NCI-H345 treated with DMSO at 0.1 percent for 48 hours (cell line): ENCODE results near the gene GRIN2A.
"Not testable (repeated sequence)": the region's sequence is repeated elsewhere in the genome, so short reads cannot be mapped to it uniquely, and the experiment has no call there.

Experiments used
- DNase-seq: peaks from one replicate; lab custom pipeline; 2025; ENCODE audit not compliant: unreplicated experiment; lab: John Stamatoyannopoulos, UW

The GRIN2A gene

DNA sequence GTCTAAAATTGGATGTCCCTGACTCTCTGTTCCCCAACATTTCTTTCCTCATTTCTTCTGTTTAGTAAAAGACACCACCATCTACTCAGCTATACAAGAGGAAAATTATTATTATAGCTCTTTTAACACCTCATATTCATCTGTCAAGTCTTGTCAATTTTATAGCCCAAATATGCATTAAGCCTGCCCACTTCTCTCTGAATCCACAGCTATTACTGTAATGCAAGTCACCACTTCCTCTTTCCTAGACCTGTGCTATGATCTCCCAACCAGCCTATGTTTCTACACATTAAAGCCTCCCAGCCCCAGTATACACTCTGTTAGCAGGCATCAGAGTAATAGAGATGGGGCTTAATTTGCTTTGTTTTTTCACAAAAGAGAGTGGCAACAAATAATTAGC lies 252.9 kb downstream of the GRIN2A start:
- no peak for DNase-seq

- DNase-seq: no peak
These were observed 259.8 kb downstream of the GRIN2A start for GRCh38 chr16:9922441-9922840.

GRCh38 chr16:9921997-9922396 lies 260.2 kb downstream of the GRIN2A start:
- DNase-seq: no peak

DNA sequence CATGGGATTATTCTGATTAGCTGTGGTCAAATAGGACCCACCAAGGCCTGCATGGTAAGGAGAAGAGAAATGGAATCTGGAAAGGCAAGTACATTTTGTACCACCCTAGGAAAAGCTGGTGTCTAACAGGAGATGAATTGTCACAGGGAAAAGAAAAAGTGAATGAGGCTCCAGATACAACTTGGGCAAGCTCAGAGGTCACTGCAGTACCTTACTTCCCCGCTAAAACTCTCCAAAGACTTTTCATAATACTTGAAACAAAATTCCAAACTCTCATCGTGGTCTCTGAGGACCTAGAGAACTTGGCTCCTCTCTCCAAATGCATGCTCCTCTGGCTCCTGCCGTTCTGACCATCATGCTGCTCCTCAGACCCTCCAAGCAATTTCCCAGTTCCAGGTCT lies 262.8 kb downstream of the GRIN2A start:
- DNase-seq: no peak

GRCh38 chr16:9917691-9918090 lies 264.5 kb downstream of the GRIN2A start:
- DNase-seq: no peak

DNA sequence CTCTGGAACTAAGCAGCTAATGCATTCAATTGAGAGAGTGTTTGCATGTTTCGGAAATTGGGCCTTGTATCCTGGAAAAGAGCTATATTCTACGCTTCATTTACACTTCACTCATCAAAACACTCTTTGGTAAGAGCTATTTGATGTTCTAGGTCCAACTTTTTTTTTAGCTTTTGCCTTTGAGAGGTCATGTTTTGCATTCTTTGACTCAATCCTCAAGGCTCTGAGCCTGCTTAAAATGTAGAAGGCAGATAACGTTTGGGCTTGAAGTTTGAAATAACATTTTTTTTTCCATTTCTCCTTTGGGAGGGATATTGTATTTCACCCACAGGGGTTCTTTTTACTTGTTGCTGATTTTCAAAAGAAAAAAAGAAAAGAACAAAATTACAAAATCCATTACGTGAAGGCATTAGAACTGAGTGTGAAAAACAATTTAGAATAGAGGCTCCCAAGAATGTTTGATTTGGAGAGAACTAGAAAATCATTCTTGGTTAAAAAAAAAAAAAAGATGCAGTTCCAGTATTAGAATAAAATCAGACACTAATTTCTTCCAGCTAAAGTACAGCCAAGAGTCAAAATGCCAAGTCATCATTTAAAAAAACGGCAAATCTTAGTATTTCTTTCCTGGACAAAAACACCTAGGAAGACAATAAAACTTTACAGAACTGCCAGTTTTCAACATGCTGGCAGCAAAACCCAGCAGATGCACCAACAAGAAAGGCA lies 268.5 kb downstream of the GRIN2A start:
- no peak for DNase-seq

DNA sequence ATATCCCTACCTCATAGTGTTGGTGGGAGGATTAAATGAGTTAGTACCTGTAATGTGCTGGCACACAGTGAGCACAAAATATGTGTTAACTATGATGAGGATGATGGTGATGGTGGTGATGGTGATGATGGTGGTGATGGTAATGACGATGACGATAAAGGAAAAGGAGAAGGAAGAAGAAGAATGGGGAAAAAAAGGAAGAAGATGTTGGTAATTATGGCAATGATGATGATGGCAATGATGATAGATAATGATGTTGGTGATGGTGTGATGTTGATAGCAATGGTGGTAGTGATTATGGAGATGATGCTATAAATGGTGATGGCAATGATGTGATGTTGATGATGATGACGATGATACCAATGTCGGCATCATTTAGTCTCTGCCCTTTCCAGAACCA lies 270.2 kb downstream of the GRIN2A start:
- DNase-seq: no peak

- no peak for DNase-seq
These were observed 271.0 kb downstream of the GRIN2A start for GRCh38 chr16:9911231-9911630.

GRCh38 chr16:9909072-9909825 lies 273.0 kb downstream of the GRIN2A start:
- DNase-seq: no peak

DNA sequence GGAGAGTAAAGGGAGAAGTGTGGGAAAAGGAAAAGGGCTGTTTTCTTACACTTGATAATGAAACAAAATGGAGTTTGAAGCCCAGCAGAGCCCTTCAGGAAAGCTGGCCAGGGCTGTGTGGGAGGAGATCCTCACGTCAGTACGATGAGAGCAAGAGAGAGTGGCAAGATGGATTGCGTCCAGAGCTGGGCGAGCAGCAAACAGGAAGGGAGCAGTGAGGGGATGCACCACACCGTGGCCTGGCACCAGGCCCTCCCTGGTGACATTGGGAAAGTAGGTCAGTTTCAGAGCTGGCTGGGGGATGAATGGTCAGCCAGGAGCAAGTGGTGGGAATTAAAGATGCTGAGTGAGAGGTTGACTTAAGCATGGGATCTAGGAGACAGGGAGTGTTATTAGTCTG lies 273.6 kb downstream of the GRIN2A start:
- DNase-seq: no peak

DNA sequence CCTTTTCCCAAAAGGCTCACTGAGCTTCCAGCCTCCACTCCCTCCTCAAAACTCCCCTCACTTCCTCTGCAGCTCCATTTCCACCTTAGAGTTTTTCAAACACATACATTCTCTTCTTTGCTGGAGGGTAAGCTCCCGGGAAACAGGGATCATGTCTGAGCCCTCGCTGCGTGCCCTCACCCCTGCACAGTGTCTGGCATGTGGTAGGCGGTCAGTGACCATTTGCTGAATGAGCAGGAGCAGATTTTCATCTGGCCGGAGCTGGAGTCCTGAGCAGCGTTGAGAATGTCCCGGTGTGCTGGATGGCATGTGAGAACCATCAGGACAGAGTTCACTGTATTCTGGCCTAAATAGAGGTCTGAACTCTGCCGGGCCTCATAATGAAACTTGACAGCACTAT lies 274.5 kb downstream of the GRIN2A start:
- DNase-seq: no peak

- no peak for DNase-seq
These were observed 276.0 kb downstream of the GRIN2A start for GRCh38 chr16:9906218-9906617.

- DNase-seq: no peak
These were observed 277.7 kb downstream of the GRIN2A start for GRCh38 chr16:9904526-9904925.

DNA sequence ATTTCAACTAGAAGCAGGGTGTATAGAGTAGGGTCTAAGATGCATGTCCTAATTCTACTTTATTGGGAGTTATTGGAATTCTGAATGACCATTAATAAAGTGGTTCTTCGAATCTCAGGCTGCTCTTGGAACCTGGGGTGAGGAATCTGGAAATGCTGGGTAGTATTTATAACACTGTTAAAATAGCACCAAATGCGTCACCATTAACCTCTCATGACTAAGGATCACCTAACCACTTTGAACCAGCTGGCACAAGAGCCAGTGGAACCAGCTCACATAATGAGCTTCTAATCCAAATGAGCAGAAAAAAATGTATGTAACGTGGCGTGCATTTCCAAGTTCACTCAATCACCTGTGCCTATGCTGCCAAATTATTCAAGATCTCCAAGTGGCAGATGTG lies 281.7 kb downstream of the GRIN2A start:
- DNase-seq: no peak

- DNase-seq: no peak
These were observed 283.7 kb downstream of the GRIN2A start for GRCh38 chr16:9898555-9898954.

DNA sequence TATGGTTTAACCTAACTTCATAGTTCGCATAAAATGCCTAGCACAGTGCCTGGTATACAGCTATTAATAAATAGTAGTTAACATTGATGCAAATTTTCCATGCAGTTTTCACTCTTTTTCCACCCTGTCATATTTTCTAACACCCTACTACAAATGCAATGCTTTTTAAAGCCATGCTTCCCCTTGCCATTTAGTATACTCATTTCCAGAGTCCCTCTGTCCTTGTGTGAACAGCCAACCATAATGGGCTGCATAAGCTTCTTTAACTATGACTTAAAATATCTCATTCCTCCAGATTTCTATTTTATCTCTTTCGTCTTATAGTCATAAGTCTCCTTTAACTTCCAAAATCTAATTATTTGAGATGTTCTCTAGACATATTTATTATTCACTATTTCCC lies 284.1 kb downstream of the GRIN2A start:
- no peak for DNase-seq

DNA sequence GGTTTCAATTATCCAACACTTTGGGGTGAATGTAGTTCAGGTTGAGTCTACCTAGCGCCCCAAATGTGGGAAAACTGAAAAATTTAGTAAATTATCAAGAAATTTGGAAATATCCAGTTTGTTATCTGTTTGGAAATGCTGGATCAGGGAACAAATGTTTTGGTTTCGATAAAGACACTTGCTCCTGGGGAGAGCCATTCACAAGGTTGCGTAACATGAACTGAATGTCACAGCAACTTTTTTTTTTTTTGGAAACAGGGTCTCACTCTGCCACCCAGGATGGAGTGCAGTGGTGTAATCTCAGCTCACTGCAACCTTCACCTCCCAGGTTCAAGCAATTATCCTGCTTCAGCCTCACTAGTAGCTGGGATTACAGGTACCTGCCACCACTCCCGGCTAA lies 286.4 kb downstream of the GRIN2A start:
- DNase-seq: no peak

DNA sequence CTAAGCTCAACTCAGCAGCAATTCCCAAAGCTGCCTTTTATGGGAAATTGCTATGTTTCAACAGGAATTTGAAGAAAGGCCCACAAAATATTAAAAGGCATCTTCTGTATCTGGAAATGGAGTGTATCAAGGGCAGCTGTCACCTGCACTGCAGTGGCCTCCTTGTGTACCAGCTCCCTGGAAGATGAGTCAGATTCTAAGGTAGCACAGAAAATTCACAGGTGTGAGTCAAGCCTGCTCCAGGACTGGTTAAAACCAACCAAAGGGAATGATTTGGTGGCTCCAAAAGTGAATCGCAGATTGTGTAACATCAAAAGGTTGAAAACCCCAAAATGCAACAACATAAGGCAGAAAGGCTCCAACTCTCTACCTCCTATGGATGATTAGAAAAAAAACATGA lies 296.4 kb downstream of the GRIN2A start:
- no peak for DNase-seq

- no peak for DNase-seq
These were observed 296.8 kb downstream of the GRIN2A start for GRCh38 chr16:9885467-9885866.

DNA sequence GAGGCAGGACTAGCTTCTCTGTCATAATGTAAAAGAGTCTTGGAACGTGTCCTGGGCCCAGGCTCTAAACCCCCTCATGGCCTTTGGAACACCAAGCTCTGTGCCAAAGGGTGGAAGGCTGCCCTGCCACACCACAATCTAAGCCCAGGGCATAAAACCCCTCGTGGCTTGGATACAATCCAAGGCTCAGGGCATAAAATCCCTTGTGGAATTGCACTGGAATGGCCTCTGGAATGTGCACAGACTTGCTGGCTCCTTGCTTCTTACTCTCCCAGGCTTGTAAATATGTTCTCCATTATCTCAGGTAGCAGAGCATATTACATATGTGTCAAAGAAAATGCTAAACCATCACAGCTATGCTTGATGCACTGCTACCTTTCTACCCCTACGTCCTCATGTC lies 306.2 kb downstream of the GRIN2A start:
- DNase-seq: not testable (repeated sequence)

DNA sequence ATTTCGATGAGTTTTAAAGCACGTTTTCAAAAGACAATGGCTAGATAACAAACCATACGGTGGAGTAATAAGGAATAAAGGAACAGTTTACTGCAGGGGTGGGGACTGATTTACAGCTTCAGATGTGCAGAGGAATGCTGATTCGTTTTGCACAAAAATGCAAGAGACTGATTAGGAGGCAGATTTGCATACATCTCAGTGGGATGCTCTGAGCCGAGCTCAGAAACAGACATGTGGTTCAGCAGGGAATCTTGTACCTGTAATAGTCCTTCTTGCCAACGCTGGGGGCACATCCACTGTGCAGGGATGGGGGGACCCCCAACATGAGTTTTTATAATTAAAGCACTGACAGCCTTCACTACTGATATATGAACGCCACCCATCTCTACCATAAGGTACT lies 308.0 kb downstream of the GRIN2A start:
- DNase-seq: no peak

GRCh38 chr16:9870962-9871361 lies 311.3 kb downstream of the GRIN2A start:
- no peak for DNase-seq

GRCh38 chr16:9869776-9870175 lies 312.5 kb downstream of the GRIN2A start:
- no peak for DNase-seq
